Muscle layer of colon (tissue), 2 donors: ENCODE results near the gene PURB.
"Not testable (repeated sequence)": the region's sequence is repeated elsewhere in the genome, so short reads cannot be mapped to it uniquely, and the experiment has no call there.

Experiments used
- H3K27ac ChIP-seq: one replicate; pipeline ENCODE4 v1.7.0; 2013; ENCODE audit warnings: low read depth, mild to moderate bottlenecking, low read length, moderate library complexity
- H3K27me3 ChIP-seq, 2 donors: one replicate each; pipeline ENCODE4 v1.7.0; 2013; ENCODE audit warnings: low read length in 2 of 2, mild to moderate bottlenecking in 2 of 2; ENCODE audit not compliant: insufficient read depth in 2 of 2, control insufficient read depth in 1 of 2
- H3K36me3 ChIP-seq: one replicate; pipeline ENCODE4 v1.7.0; 2013; ENCODE audit warnings: mild to moderate bottlenecking, low read length; ENCODE audit not compliant: insufficient read depth
- H3K4me1 ChIP-seq: one replicate; pipeline ENCODE4 v1.7.0; 2013; ENCODE audit warnings: mild to moderate bottlenecking, low read length; ENCODE audit not compliant: insufficient read depth
- H3K4me3 ChIP-seq, 2 donors: one replicate each; pipeline ENCODE4 v1.7.0; 2013; ENCODE audit warnings: low read length in 2 of 2, low read depth in 1 of 2, mild to moderate bottlenecking in 1 of 2, moderate library complexity in 1 of 2
- H3K9ac ChIP-seq: one replicate; pipeline ENCODE4 v1.7.0; 2013; ENCODE audit warnings: low read length
- H3K9me3 ChIP-seq: one replicate; pipeline ENCODE4 v1.7.0; 2013; ENCODE audit warnings: mild to moderate bottlenecking, low read length
- donor health status: abdominal sarcoma.
- donor health status: Adenocarcinoma of cecum.

The PURB gene

DNA sequence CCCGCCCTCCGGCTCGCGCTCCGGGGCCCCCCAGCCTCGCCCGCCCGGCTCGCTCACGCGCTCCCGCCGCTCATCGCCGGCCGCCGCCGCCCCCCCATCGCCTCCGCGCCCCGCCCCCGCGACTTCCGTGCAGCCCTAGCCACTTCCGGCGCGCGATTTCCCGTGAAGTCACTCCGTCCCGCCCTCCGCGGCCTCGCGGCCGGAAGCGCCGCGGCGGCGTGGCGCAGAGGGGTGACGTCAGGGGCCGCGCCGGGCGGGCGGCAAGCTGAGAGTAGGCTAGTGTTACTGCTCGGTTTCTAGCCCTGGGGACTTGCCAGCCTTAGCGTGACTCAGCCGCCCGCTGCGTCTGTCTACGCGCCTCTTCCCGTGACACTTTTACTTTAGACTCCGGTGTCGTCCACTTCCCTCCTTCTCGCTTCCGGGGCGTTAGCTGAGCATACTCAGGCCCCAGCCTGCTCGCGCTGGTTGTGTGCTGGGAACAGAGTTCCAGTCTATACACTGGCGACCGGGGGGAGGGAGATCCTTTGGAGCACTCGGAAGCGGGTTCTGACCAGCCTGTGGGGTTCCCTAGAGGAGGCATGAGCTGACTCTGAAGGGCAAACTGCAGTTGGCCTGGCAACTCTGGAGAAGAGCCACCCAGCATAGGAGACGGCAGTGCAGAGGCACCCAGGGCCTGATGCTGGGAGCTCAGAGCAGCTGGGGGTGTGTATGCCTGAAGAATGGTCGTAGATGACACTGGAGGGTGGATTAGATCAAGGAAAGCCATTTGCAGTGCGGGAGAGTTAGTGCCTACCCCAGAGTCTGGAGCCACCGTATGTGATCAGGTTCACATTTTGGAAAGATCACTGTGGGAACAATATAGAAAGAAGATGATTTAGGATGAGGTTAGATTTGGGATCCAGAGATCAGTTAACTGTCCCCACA, at the start of gene PURB:
Gene PURB (minus strand): TSS at position 137 of the 924 bp plus-strand sequence. CDS start 182 bp downstream, outside the sequence.
- peaks cover 11% of the 10 kb centered on the region for H3K36me3 ChIP-seq
- no peaks in the 10 kb centered on the region for H3K9me3 ChIP-seq
- H3K4me1 ChIP-seq, result peaks cover 38% of the 10 kb centered on the region
- peak within 1 kb of the TSS; percentile 100 for H3K9ac ChIP-seq
- H3K4me3 ChIP-seq, result peak within 1 kb of the TSS; percentile 88 to 96
- H3K27me3 ChIP-seq, result no peaks in the 10 kb centered on the region
- H3K27ac ChIP-seq, result peak within 1 kb of the TSS; percentile 98

- H3K9me3 ChIP-seq, result no peaks in the 10 kb centered on the region
- no peaks in the 10 kb centered on the region for H3K4me1 ChIP-seq
- peaks cover 0 to 6% of the 10 kb centered on the region in 2 donors for H3K27me3 ChIP-seq
- no peak overlapping the region for H3K9ac ChIP-seq
- H3K27ac ChIP-seq, result no peak overlapping the region
- H3K36me3 ChIP-seq, result no peaks in the 10 kb centered on the region
- no peak overlapping the region for H3K4me3 ChIP-seq
Measured at GRCh38 chr7:44935016-44935415, 49.7 kb upstream of the PURB start.

GRCh38 chr7:44934510-44934909, 49.2 kb upstream of the PURB start:
- H3K4me1 ChIP-seq, H3K9ac ChIP-seq, H3K4me3 ChIP-seq, H3K36me3 ChIP-seq, H3K27ac ChIP-seq, H3K9me3 ChIP-seq, H3K27me3 ChIP-seq: not testable (repeated sequence)

DNA sequence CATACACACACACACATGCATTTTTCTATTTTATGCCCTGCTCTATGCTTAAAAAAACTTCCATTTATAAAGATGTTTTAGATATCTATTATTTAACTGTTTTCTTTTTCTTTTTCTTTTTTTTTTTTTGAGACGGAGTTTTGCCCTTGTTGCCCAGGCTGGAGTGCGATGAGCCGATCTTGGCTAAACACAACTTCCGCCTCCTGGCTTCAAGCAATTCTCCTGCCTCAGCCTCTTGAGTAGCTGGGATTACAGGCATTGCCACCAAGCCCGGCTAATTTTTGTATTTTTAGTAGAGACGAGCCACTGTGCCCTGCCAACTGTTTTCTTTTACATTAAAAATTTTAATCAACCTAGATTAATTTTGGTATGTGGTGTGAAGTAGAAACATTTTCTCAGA, 45.6 kb upstream of the PURB start:
- no peaks in the 10 kb centered on the region for H3K27me3 ChIP-seq
- no peak overlapping the region for H3K27ac ChIP-seq
- no peaks in the 10 kb centered on the region for H3K4me1 ChIP-seq
- no peaks in the 10 kb centered on the region for H3K36me3 ChIP-seq
- H3K9me3 ChIP-seq, result no peaks in the 10 kb centered on the region
- H3K9ac ChIP-seq, result no peak overlapping the region
- no peak overlapping the region for H3K4me3 ChIP-seq

GRCh38 chr7:44922351-44922694, 37.0 kb upstream of the PURB start:
- Histone ChIP-seq H3K36me3 (no peaks in the 10 kb centered on the region), H3K27ac (no peak overlapping the region), H3K27me3 (no peaks in the 10 kb centered on the region), H3K9me3 (no peaks in the 10 kb centered on the region), H3K4me1 (no peaks in the 10 kb centered on the region), H3K9ac (no peak overlapping the region), H3K4me3 (no peak overlapping the region)

GRCh38 chr7:44921607-44922350, 36.4 kb upstream of the PURB start:
- no peaks in the 10 kb centered on the region for H3K4me1 ChIP-seq
- no peak overlapping the region for H3K9ac ChIP-seq
- H3K27me3 ChIP-seq, result no peaks in the 10 kb centered on the region

GRCh38 chr7:44920119-44920518, 34.8 kb upstream of the PURB start:
- Histone ChIP-seq H3K27me3 (no peaks in the 10 kb centered on the region), H3K9ac (no peak overlapping the region), H3K4me3 (no peak overlapping the region), H3K4me1 (no peaks in the 10 kb centered on the region), H3K9me3 (no peaks in the 10 kb centered on the region), H3K36me3 (no peaks in the 10 kb centered on the region), H3K27ac (no peak overlapping the region)

More at GRCh38 chr7:44921607-44922350, 36.4 kb upstream of the PURB start:
- H3K4me3 ChIP-seq, result no peak overlapping the region
- no peak overlapping the region for H3K27ac ChIP-seq
- H3K36me3 ChIP-seq, result no peaks in the 10 kb centered on the region
- H3K9me3 ChIP-seq, result no peaks in the 10 kb centered on the region

GRCh38 chr7:44918029-44918428, 32.7 kb upstream of the PURB start:
- H3K27me3 ChIP-seq, result no peaks in the 10 kb centered on the region
- no peak overlapping the region for H3K9ac ChIP-seq
- H3K27ac ChIP-seq, result no peak overlapping the region
- no peaks in the 10 kb centered on the region for H3K36me3 ChIP-seq
- no peaks in the 10 kb centered on the region for H3K9me3 ChIP-seq
- no peak overlapping the region for H3K4me3 ChIP-seq
- no peaks in the 10 kb centered on the region for H3K4me1 ChIP-seq

DNA sequence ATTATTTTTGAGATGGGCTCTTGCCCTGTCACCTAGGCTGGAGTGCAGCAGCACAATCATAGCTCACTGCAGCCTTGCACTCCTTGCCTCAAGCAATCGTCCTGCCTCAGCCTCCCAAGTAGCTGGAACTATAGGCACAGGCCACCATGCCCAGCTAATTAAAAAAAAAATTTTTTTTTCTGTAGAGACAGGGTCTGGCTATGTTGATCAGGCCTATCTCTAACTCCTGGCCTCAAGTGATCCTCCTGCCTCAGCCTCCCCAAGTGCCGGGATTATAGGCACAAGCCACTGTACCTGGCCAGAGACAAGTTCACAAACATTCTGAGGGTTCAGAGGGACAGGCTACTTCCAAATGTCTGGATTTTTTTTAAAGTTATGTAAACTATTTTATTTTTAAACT, 32.1 kb upstream of the PURB start:
- Histone ChIP-seq H3K27me3 (no peaks in the 10 kb centered on the region), H3K9ac (no peak overlapping the region), H3K4me3 (no peak overlapping the region), H3K36me3 (no peaks in the 10 kb centered on the region), H3K4me1 (no peaks in the 10 kb centered on the region), H3K9me3 (no peaks in the 10 kb centered on the region), H3K27ac (no peak overlapping the region)

DNA sequence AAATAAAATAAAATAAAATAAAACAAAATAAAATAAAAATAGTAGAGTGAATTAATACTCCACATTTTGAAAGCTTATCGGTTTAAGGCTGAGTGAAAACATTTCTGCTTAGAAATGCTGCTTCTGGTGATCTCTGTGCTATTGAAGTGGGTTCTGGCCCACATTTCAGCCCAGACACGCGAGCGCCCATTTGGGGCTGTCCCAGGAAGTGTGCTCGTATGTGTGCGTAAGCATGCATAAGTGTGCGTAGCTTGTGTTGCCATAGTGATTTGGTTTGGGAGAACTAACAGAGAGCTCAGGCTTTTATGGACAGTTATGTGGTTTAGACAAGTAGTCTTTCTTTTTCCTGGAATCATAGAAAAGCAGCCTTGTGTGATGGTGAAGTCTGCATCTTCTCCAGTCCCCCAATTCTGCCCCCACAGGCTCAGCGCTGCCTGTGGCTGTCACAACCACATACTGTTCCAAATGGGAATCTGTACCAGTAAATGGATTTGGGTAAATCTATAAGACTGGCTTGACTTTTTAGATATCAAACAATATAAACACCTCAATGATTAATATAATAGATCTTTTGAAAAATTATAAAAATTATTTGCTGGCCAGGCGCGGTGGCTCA, 29.8 kb upstream of the PURB start:
- Histone ChIP-seq H3K4me1 (no peaks in the 10 kb centered on the region), H3K4me3 (no peak overlapping the region), H3K9ac (no peak overlapping the region), H3K27ac (no peak overlapping the region), H3K36me3 (no peaks in the 10 kb centered on the region), H3K27me3 (no peaks in the 10 kb centered on the region), H3K9me3 (no peaks in the 10 kb centered on the region)

GRCh38 chr7:44912775-44913347, 27.5 kb upstream of the PURB start:
- Histone ChIP-seq H3K27me3 (no peaks in the 10 kb centered on the region), H3K36me3 (no peaks in the 10 kb centered on the region), H3K4me3 (no peak overlapping the region), H3K27ac (no peak overlapping the region), H3K9ac (no peak overlapping the region), H3K9me3 (no peaks in the 10 kb centered on the region), H3K4me1 (no peaks in the 10 kb centered on the region)
